ENCODE measurements around the gene SLC25A26. TPM values are rescaled to one million over a fixed set of nuclear protein-coding genes. Genes with fewer than 3 reads are reported as not detected.

The SLC25A26 gene
- total and polyA plus RNA-seq, 2 of the 13 experiments (the other 11 are each of a cell fraction or from before 2014, with no cell fraction given) = 23.1 to 32.7 TPM

GRCh38 chr3:66279168-66279567 lies 58.4 kb downstream of the SLC25A26 start:
- ATAC-seq (no peak), DNase-seq (ENCODE audit: low spot score) (no peak), FAIRE-seq (no peak)
- no peak for TF ChIP-seq FOXK2 (IDR thresholded peaks at IDR 0.05)
- no peak for TF ChIP-seq GMEB1 (CRISPR knock-in tag; IDR thresholded peaks at IDR 0.05; ENCODE audit: borderline replicate concordance)
- no peak for TF ChIP-seq ZNF333 (CRISPR knock-in tag; IDR thresholded peaks at IDR 0.05; ENCODE audit: borderline replicate concordance)
- TF ChIP-seq, protein P1, sequence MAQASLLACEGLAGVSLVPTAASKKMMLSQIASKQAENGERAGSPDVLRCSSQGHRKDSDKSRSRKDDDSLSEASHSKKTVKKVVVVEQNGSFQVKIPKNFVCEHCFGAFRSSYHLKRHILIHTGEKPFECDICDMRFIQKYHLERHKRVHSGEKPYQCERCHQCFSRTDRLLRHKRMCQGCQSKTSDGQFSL (CRISPR knock-in tag; IDR thresholded peaks at IDR 0.05) = no peak
- no peak for TF ChIP-seq PLRG1 (conservative IDR thresholded peaks at IDR 0.05)
- no peak for TF ChIP-seq ZNF646 (CRISPR knock-in tag; IDR thresholded peaks at IDR 0.05)
- no peak for TF ChIP-seq SUZ12 (IDR thresholded peaks at IDR 0.05; ENCODE audit: low read depth, low read length)
- no peak for TF ChIP-seq ZSCAN12 (CRISPR knock-in tag; IDR thresholded peaks at IDR 0.05)
- no peak for TF ChIP-seq ZNF614 (CRISPR knock-in tag; IDR thresholded peaks at IDR 0.05; ENCODE audit: borderline replicate concordance)
- peaks cover 19% of the 10 kb centered on the region for H3K4me1 ChIP-seq (ENCODE audit: insufficient read depth, low read length)
- H3K4me3 ChIP-seq (replicated peaks in 1 of 3; ENCODE audit: insufficient read depth in 1 of 3, low read depth in 2 of 3, low read length in 3 of 3) = no peak overlapping the region
- POLR2A ChIA-PET = no interaction called here
- H3K79me2 ChIP-seq (ENCODE audit: insufficient read depth, low read length) = no peaks in the 10 kb centered on the region
- CTCF ChIA-PET (ENCODE audit: low intra/inter-chr PET ratio, low total read pairs) = interaction anchor here (1.4 kb wide), 1 partner anchor 537 kb away, joined by 5 read pairs; no protein-coding TSS in a partner anchor
- H4K20me1 ChIP-seq (ENCODE audit: insufficient read depth, low read length) = no peaks in the 10 kb centered on the region
- intact Hi-C loops (cut with micrococcal nuclease; ENCODE audit: unreplicated experiment) (loop anchor here (10.0 kb wide), 1 partner anchor 226 kb away; the partner anchor contains the start of gene LRIG1), in situ Hi-C loops (cut with HindIII; ENCODE audit: extremely low pct_ligation_motif_present, low pct_unique_long_range_greater_than_20kb) (loop anchor here (5.0 to 10.0 kb wide), 2 partner anchors 106 to 538 kb away; no protein-coding TSS in a partner anchor)
- H3K9ac ChIP-seq (ENCODE audit: insufficient read depth, low read depth, low read length) = no peak overlapping the region
- no peak overlapping the region for H3K27ac ChIP-seq (ENCODE audit: extremely low read length, insufficient read depth, low read length)
- no peaks in the 10 kb centered on the region for H3K27me3 ChIP-seq (ENCODE audit: control insufficient read depth in 1 of 2, insufficient read depth in 2 of 2, low read length in 2 of 2)
- no peak overlapping the region for H2AFZ ChIP-seq (ENCODE audit: low read length)
- H3K36me3 ChIP-seq (replicated peaks in 1 of 2; ENCODE audit: control insufficient read depth in 1 of 2, insufficient read depth in 2 of 2, low read length in 2 of 2) = no peaks in the 10 kb centered on the region
- no TSS peak for BruUV-seq (replicated peaks)
- H3K4me2 ChIP-seq (ENCODE audit: low read depth, low read length) = no peak overlapping the region
- WGBS (ENCODE audit: low lambda C conversion rate) = 100% methylated on average over 1 of the region's 1 CpG
- no peaks in the 10 kb centered on the region for H3K9me3 ChIP-seq (ENCODE audit: low read length)
